ENCODE data around the gene CDYL.

GRCh38 chr6:4794140-4794707 lies 18.0 kb downstream of the CDYL start:
- no peak for TF ChIP-seq CTCF (IDR thresholded peaks at IDR 0.05)
- TF ChIP-seq EP300 (IDR thresholded peaks at IDR 0.05), result no peak

Data from ovary (tissue), 3 donors.